Glomerular visceral epithelial cell (primary cell): ENCODE results near the gene TMEM17.
A peak's percentile ranks its signal among the peaks of the same experiment; 100 is the strongest.
"Not testable (repeated sequence)": the region's sequence is repeated elsewhere in the genome, so short reads cannot be mapped to it uniquely, and the experiment has no call there.

Experiments
- DNase-seq: peaks from one replicate; pipeline ENCODE4 v3.0.0-alpha.2; 2016; ENCODE audit errors: extremely low spot score

TMEM17 gene

DNA sequence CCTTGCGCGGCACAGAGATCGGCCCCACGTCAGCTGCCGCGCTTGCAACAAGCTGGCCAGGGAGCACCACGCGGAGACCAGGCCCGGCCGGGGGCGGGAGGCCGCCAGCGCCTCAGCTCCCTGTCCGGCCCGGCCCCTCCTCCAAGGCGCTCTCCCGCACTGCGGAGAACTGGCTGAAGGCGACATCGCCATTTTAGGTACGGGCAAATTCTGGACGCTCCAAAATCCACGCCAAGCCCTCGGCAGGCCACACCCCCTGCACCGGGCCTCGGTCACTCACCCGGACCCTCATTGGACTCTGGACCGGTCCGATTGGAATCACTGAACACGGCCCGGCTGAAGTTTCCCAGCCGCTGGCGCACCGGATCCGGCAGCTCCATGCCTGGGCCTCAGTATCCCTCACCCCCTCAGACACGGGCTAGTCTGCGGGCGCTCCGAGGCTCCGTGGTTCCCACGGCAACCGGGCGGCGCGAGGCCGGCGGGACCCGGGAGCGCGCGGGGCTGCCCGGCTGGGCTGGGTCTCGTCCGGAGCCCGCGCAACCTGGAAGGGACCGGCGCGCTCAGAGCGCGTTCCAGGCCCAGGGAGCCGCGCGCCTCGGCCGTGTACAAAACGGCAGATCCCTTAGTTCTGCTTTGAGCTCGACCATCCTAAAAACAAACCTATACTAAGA, at the start of gene TMEM17:
TSS of gene TMEM17 (minus strand) at position 446 of the 671 bp plus-strand sequence. CDS start at position 380, 66 bp downstream.
- peak; percentile 86 for DNase-seq

GRCh38 chr2:62554440-62554839, 48.4 kb upstream of the TMEM17 start:
- no peak for DNase-seq

DNA sequence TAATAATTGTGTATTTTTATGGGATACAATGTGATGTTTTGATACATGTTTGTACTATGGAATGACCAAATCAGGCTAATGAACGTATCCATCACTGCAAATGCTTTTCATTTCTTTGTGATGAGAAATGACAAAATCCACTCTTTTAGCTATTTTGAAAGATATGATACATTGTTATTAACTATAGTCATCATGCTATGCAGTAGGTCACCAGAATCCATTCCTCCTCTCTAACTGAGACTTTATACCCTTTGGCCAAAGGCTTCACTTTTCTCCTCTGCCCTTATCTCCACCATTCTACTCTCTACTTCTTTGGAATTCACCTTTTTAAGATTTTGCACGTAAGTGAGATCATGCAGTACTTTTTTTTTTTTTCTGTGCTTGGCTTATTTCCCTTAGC, 44.5 kb upstream of the TMEM17 start:
- no peak for DNase-seq

GRCh38 chr2:62547854-62548253, 41.9 kb upstream of the TMEM17 start:
- DNase-seq = no peak

- DNase-seq = no peak
Observed at GRCh38 chr2:62545261-62545660, 39.3 kb upstream of the TMEM17 start.

DNA sequence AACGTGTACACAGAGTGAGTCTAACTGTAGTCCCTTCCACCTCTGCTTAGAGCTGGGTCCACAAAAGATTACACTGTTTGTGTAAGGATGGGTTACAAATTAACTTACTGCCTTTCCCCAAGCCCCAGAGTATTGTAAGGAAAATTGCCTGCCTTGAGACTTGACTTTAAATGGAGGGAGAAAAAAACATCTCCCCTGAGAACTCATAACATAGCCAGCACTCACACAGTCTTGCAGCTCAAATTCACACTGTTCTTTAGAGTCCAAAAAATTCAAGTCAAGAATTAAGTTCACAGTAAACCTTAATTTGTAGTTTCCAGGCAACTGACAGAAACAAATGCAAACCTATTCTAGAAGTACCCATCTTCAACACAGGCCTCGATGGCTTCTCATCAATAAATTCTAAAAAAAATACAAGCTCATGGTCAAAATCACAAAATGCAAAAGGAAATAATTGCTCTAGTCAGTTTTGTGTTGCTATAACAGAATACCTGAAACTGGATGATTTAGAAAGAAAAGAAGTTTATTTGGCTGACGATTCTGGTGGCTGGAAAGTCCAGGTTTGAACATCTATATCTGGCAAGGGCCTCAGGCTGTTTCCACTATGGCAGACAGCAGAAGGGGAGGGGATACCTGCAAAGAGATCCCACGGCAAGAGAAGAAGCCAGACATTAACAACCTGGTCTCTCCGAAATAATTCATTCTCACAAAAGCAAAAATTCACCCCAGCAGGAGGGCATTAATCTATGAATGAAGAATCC, 34.6 kb upstream of the TMEM17 start:
- DNase-seq = peak; percentile 12

DNA sequence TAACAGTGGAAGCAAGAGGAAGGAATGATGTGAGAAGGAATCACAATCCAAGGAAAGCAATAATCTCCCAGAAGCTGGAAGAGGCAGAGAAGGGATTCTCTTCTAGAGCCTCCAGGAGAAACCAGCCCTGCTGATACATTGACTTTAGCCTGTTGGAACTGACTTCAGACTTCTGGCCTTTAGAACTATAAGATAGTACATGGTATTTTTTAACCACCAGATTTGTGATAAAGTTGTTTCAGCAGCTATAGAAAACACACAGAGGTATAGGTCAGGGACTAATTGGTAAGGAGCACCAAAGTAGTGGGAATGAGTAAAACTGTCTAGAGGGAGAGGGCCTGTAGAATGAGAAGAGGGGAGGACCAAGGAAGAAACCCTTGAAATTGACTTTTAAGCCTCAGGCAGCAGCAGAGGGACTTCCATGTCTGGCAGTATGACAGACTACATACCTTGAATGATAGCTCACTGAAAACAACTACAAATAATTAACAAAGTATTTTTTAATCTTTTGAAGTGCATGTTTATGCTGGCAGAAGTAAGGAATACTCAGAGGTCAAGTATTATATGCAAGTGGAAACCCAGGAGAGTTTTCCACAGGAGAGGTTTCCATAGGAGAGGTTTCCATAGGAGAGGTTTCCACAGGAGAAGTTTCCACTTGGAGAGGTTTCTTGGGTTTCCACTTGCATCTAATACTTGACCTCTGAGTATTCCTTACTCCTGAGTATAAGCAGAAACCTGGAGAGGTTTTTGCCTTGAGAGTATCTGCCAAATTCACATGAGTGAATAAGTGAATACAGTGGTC, 33.8 kb upstream of the TMEM17 start:
- DNase-seq = no peak

DNA sequence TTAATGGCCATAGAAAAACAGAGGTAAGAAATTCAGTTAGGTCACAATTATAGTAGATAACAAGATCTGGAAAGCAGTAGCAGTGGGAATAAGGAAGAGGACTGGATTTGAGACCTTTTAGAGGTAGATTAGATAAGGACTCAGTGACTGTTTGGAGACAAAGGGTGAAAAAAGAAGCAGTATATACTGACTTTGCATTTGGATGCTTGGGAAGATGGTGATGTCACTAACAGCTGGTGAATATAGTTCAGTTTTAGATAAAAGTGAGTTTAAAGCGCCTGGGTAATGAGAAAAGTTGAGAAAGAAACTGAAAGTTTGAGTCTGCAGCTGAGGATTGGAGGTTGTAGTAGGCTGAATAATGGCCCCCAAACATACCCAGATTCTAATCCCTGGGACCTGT, 32.8 kb upstream of the TMEM17 start:
- DNase-seq = no peak

DNA sequence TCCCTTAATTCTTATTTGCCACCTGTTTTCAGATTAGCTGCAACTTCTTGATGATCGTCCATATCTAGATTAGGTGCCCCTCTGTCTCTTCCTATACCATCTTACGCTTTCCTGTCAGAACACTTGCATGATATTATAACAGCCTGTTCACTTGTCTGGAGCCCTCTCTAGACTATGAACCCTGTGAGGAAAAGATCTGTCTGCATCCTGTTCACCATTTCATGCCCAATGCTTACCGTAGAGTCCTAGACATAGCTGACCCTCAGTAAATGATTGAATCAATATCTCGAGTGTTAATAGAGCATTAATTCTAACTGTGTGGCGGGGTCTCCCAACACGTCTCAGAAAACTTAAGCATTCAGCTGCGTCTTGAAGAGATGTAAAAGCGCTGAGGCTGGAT, 31.8 kb upstream of the TMEM17 start:
- no peak for DNase-seq

- no peak for DNase-seq
Observed at GRCh38 chr2:62536873-62537547, 31.0 kb upstream of the TMEM17 start.

DNA sequence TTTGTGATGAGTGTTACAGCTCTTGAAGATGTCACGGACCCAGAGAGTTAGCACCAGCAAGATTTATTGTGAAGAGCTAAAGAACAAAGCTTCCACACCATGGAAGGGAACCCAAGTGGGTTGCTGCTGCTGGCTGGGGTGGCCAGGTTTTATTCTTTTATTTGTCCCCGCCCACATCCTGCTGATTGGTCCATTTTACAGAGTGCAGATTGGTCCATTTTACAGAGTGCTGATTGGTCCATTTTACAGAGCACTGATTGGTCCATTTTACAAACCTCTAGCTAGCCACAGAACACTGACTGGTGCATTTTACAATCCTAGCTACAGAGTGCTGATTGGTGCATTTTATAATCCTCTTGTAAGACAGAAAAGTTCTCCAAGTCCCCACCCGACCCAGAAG, 29.5 kb upstream of the TMEM17 start:
- DNase-seq = not testable (repeated sequence)

- no peak for DNase-seq
Observed at GRCh38 chr2:62531594-62531993, 25.6 kb upstream of the TMEM17 start.

GRCh38 chr2:62529758-62530157, 23.8 kb upstream of the TMEM17 start:
- DNase-seq = no peak

DNA sequence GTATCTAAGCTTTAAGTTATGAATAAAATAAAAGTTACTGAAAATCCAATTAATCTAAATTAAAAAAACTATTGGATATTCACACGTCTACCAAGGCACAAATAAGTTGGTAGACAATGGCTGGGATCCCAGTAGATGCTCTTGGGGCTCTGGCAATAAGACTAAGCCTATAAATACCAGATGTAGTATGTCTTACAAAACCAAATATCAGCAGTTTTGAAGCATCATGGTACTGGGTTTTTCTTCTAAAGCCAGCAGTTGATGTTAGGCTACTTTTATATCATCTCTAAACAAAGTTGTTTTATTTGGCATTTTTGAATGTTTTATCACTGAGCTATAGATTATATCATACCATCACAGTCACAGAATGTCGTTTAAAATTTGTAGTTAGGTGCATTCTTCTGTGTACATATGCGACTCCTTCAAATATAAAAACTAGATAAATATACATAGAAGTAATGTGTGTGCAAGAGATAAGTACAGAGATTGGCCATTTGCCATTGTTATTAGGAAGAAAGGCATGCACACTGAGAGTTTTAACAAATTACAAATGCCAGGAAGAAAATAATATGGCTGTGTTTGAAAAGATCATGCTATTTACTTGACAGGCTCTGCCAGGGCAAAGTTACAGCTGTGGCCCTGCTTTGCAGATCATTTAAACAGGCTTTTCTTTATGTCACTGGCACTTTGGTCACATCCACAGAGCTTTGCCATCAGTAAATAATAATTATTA, 21.6 kb upstream of the TMEM17 start:
- no peak for DNase-seq

DNA sequence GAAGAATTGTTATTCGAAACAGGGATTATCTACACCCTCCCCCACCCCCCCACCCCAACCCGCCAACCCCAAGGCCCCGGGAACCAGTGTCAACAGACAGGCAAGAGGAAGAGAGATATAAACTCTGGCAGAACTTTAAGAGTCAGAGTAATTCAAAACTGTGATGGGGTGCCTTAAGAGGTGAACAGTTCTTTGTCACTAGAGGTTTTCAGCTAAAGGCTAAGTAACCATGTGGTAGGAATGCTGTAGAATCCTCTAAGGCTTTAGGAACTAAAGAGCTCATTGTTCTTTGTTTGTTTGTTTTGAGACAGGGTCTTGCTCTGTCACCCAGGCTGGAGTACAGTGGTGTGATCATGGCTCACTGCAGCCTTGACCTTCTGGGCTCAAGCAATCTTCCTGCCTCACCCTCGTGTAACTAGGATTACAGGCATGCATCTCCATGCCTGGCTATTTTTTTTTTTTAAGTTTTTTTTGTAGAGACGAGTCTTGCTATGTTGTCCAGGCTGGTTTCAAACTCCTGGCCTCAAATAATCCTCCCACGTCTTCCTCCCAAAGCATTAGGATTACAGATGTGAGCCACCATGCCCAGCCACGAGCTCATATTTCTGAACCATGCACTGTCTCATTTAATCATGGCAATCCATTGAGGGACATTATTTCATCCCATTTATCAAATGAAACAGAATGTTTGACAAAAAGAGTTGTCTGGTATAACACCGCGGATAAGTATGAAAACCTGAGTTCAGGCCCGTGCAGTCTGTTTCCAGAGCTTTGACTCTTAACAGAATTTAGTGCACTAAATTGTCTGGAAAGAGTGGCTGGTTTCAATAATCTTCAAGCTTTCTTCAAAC, 20.8 kb upstream of the TMEM17 start:
- DNase-seq = no peak

GRCh38 chr2:62525549-62526269, 19.7 kb upstream of the TMEM17 start:
- no peak for DNase-seq

DNA sequence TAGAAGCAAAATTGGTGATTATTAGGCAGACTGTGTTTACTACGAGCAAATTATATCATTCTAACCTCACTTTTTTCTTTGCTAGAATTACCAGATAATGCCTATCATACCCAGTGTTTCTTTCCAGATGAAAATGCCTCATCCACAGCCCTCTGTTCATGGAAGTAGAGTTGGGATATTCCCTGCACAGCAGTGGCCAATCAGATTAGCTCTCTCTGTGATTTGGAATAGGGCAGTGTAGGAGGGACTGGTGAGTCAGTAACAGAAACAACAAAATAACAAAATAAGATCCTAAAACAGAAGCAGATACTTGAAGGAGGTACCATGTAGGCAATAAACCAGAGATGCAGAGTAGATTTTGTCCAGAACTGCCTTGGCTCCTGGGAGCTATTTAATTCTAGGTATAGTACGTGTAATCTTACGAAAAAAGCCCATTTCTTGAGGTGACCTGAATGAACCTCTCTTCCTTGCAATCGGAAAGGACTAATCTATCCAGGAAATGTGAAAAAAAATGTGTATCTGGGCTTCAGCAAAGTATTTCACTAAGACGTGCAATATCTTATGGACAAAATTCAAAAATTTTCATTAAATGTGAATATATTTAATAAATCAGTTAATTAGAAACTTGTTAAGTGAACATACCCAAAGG, 18.4 kb upstream of the TMEM17 start:
- no peak for DNase-seq

DNA sequence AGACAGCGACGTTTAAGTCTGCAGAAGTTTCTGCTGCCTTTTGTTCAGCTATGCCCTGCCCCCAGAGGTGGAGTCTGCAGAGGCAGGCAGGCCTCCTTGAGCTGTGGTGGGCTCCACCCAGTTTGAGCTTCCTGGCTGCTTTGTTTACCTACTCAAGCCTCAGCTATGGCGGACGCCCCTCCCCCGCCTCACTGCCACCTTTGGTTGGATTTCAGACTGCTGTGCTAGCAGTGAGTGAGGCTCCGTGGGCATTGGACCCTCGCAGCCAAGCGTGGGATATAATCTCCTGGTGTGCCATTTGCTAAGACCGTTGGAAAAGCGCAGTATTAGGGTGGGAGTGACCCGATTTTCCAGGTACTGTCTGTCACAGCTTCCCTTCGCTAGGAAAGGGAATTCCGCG, 15.1 kb upstream of the TMEM17 start:
- DNase-seq = not testable (repeated sequence)

DNA sequence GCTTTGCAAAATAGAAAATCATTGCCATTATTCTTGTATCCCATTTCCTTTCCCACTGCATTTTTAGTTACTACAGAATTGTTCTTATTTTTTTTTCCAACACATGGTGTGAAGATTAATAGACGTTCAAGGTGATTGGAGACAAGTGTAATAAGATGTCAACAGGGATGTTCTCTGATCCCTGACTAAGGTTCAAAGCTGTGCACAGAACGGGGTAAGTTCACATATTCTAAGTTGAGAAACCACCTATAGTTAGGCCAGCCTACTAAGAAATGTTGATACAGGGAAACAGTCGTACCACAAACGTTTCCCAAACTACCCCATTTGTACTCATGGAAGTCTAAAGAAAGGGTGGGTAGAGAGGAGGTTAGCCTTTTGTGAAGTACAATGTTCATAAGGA, 6.4 kb upstream of the TMEM17 start:
- DNase-seq = no peak
